PC-3 (cell line): ENCODE results near the gene TMEM107. TPM values are rescaled to one million over a fixed set of nuclear protein-coding genes. Genes with fewer than 3 reads are reported as not detected.

Experiments
- ATAC-seq: fragments of 200-7000 bp; cut with Tn5 transposase; 2 replicates; pipeline ENCODE4 v1.9.1; 2020; ENCODE audit warnings: mild to moderate bottlenecking, moderate library complexity
- BruUV-seq: library from RNA; stranded (reverse); fragments of 400-500 nt; replicated peaks from 2 replicates; lab custom pipeline; 2021; lab: Mats Ljungman, UMichigan
- CTCF ChIA-PET: fragments of 300-600 bp; sonication (Branson Sonifier 250); formaldehyde crosslinking; loops from one replicate; lab custom pipeline; 2022; ENCODE audit warnings: antibody characterized with exemption; lab: Charles Lee
- POLR2A ChIA-PET: fragments of 300-600 bp; sonication (Branson Sonifier 250); formaldehyde crosslinking; loops from one replicate; lab custom pipeline; 2022; ENCODE audit warnings: antibody characterized with exemption; ENCODE audit not compliant: unreplicated experiment; lab: Charles Lee
- DNase-seq: peaks from one replicate; pipeline ENCODE4 v3.0.0-alpha.2; 2015
- H2AFZ ChIP-seq: fragments of 300-600 bp; sonication (generic); 2 replicates; pipeline ENCODE4 v1.6.0; 2016; ENCODE audit warnings: antibody characterized with exemption, low read length
- H3F3A ChIP-seq: fragments of 300-600 bp; sonication (generic); one replicate; pipeline ENCODE4 v1.6.0; 2017; ENCODE audit warnings: antibody characterized with exemption, low read length, control low read depth, mild to moderate bottlenecking; ENCODE audit not compliant: unreplicated experiment
- H3K27ac ChIP-seq: fragments of 300-600 bp; sonication (generic); 2 replicates; pipeline ENCODE4 v1.5.1; 2016; ENCODE audit warnings: mild to moderate bottlenecking, low read length
- H3K27me3 ChIP-seq: fragments of 300-600 bp; sonication (generic); 2 replicates; pipeline ENCODE4 v1.6.1; 2016; ENCODE audit warnings: low read length, mixed read lengths
- H3K36me3 ChIP-seq: fragments of 300-600 bp; sonication (generic); 2 replicates; pipeline ENCODE4 v1.6.1; 2016; ENCODE audit warnings: low read depth, mixed run types, low read length, mixed read lengths
- H3K4me1 ChIP-seq: fragments of 300-600 bp; sonication (generic); 2 replicates; pipeline ENCODE4 v1.5.1; 2016; ENCODE audit warnings: low read length; ENCODE audit not compliant: insufficient read depth
- H3K4me2 ChIP-seq: fragments of 300-600 bp; sonication (generic); 2 replicates; pipeline ENCODE4 v1.6.0; 2016; ENCODE audit warnings: low read length
- H3K4me3 ChIP-seq: fragments of 300-600 bp; sonication (generic); 2 replicates; pipeline ENCODE4 v1.5.1; 2016; ENCODE audit warnings: mild to moderate bottlenecking, low read length, mixed read lengths
- H3K79me2 ChIP-seq: fragments of 300-600 bp; sonication (generic); 2 replicates; pipeline ENCODE4 v1.6.1; 2017; ENCODE audit warnings: low read length, mixed read lengths
- H3K9ac ChIP-seq: fragments of 300-600 bp; sonication (generic); 2 replicates; pipeline ENCODE4 v1.6.0; 2016; ENCODE audit warnings: mild to moderate bottlenecking, low read length
- H3K9me2 ChIP-seq: fragments of 300-600 bp; sonication (generic); replicated peaks from 2 replicates; pipeline ENCODE4 v1.6.1; 2016; ENCODE audit warnings: mixed run types, low read length, mixed read lengths
- H3K9me3 ChIP-seq: fragments of 300-600 bp; sonication (generic); 2 replicates; pipeline ENCODE4 v1.6.1; 2016; ENCODE audit warnings: low read length, mixed read lengths
- H4K20me1 ChIP-seq: fragments of 300-600 bp; sonication (generic); 2 replicates; pipeline ENCODE4 v1.6.1; 2016; ENCODE audit warnings: low read length, mixed read lengths
- CTCF ChIP-seq: fragments of 300-600 bp; sonication (generic); conservative IDR thresholded peaks from 2 replicates; pipeline ENCODE4 v1.5.1; 2017; ENCODE audit warnings: antibody characterized with exemption, low read depth, mild to moderate bottlenecking, low read length
- EZH2 ChIP-seq: fragments of 300-600 bp; sonication (generic); IDR thresholded peaks from one replicate; pipeline ENCODE4 v1.6.1; 2017; ENCODE audit warnings: antibody characterized with exemption, mild to moderate bottlenecking, low read length; ENCODE audit not compliant: unreplicated experiment
- EZH2phosphoT487 ChIP-seq: fragments of 300-600 bp; sonication (generic); IDR thresholded peaks from 2 replicates; pipeline ENCODE4 v1.6.1; 2018; ENCODE audit warnings: mild to moderate bottlenecking, antibody characterized with exemption, low read length, borderline replicate concordance
- intact Hi-C: fragments of 100-400 bp; cut with micrococcal nuclease; formaldehyde crosslinking; loops from 2 replicates; pipeline ENCODE4 v1.9.0; 2023
- microRNA-seq: library from miRNA; unstranded; fragments of <30 nt; microRNA quantifications from one replicate; pipeline ENCODE4 v1.1.0, GENCODE V29; 2020; ENCODE audit not compliant: unreplicated experiment
- total RNA-seq: library from RNA; depleted of rRNA; stranded (reverse); fragments of >200 nt; gene quantifications from 2 replicates; pipeline ENCODE4 v1.2.3, GENCODE V29; 2014; rRNA removed

Gene TMEM107
- total RNA-seq, 1 experiment from 2014 or later: 19.0 TPM

DNA sequence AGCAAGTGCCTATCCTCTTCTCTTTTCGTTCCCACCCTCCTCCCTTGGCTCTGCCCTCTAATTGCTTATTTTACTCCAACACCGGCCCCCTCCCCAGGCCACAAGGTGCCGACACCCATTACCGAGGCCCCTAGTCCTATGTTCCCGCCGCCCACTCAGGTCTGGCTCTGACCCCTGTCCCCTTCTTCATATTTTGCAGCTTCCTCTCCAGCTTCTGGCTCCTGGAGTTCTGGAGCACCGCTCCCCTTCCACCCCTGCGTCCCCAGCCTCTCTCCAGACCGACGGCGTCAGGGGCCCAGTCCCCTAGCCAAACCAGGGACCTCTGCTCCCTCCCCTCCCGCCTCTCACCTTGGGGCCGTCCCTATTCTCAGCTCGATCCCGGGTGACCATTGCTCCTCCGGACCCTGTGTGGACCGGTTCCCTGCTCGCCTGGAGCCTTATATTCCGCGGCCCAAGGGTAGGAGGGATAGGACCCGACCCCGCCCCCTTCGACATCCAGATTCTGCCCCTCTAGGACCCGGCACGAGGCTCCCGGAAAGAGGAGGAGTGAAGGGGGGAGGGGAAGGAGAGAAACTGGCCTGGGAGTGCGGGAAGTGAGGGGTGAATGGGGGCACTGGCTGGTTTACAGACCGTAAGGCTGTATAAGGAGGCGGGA is 52.4 kb downstream of the TMEM107 start, which contains the start of gene HES7:
TSS of gene HES7 (minus strand) at position 412 of the 655 bp plus-strand sequence. CDS start at position 390, 22 bp downstream.
- no peak for ATAC-seq
- Histone ChIP-seq H3K9ac (no peak within 1 kb of the TSS), H3K4me3 (peak within 1 kb of the TSS; percentile 91), H3K9me3 (no peaks in the 10 kb centered on the region), H3K27me3 (no peaks in the 10 kb centered on the region), H3K9me2 (no peaks in the 10 kb centered on the region), H3K4me2 (peak within 1 kb of the TSS; percentile 96), H3F3A (peaks cover 7% of the 10 kb centered on the region), H3K36me3 (no peaks in the 10 kb centered on the region), H2AFZ (peak within 1 kb of the TSS; percentile 82), H3K4me1 (peaks cover 13% of the 10 kb centered on the region; the same call in 1 of the 2 replicates), H3K79me2 (no peaks in the 10 kb centered on the region), H4K20me1 (peaks cover 3% of the 10 kb centered on the region), H3K27ac (no peak within 1 kb of the TSS)
- TF ChIP-seq EZH2 (no peak), CTCF (no peak), EZH2phosphoT487 (no peak)
- no TSS peak for BruUV-seq
- ChIA-PET POLR2A (no interaction called here), CTCF (interaction anchor here (1.1 kb wide), 1 partner anchor 50 kb away, joined by 3 read pairs; no protein-coding TSS in a partner anchor)
- peak; percentile 4 for DNase-seq
- intact Hi-C loops: no loop called here

- intact Hi-C loops: no loop called here
- TF ChIP-seq EZH2phosphoT487 (no peak), CTCF (no peak), EZH2 (no peak)
- ATAC-seq (no peak), DNase-seq (peak; percentile 16)
- no peaks in the 10 kb centered on the region for H3K79me2 ChIP-seq
- H3K4me3 ChIP-seq: peak overlapping the region; percentile 91
- H4K20me1 ChIP-seq: peaks cover 3% of the 10 kb centered on the region
- H3K4me2 ChIP-seq: peak overlapping the region; percentile 96
- POLR2A ChIA-PET: no interaction called here
- no peaks in the 10 kb centered on the region for H3K9me2 ChIP-seq
- no peak overlapping the region for H3K9ac ChIP-seq
- no peak overlapping the region for H3K27ac ChIP-seq
- peaks cover 7% of the 10 kb centered on the region for H3F3A ChIP-seq
- H2AFZ ChIP-seq: peak overlapping the region; percentile 82
- no peaks in the 10 kb centered on the region for H3K27me3 ChIP-seq
- CTCF ChIA-PET: no interaction called here
- peaks cover 13% of the 10 kb centered on the region; the same call in 1 of the 2 replicates for H3K4me1 ChIP-seq
- no peaks in the 10 kb centered on the region for H3K9me3 ChIP-seq
- no TSS peak for BruUV-seq
- H3K36me3 ChIP-seq: no peaks in the 10 kb centered on the region
Measured at GRCh38 chr17:8122924-8123694, 53.1 kb downstream of the TMEM107 start.

Small RNA genes lying within 50 kb of the gene (microRNA-seq; reads per million reads assigned to microRNA genes)
- gene MIR4521 (44.1 reads per million, percentile 55 among the genes with 10 or more reads in this experiment), gene MIR6883 (not detected)

Other genes starting within 250 kb of the TMEM107 start
- 0.26 and 0.75 TPM in 2 replicates for gene KCNAB3, start 246.5 kb downstream of the TMEM107 start, total RNA-seq
- gene TRAPPC1, start 244.4 kb downstream of the TMEM107 start, total RNA-seq: 26.4 and 30.5 TPM in 2 replicates
- 27.5 and 40.5 TPM in 2 replicates for gene CNTROB, start 244.2 kb downstream of the TMEM107 start, total RNA-seq
- gene GUCY2D, start 173.8 kb downstream of the TMEM107 start, total RNA-seq: 0.12 TPM in 1 of 2 replicates, not detected in the other
- not detected in 2 replicates for gene ALOX15B, start 137.3 kb downstream of the TMEM107 start, total RNA-seq
- 0.55 and 1.2 TPM in 2 replicates for gene ALOX12B, start 88.7 kb downstream of the TMEM107 start, total RNA-seq
- 1.4 and 3.6 TPM in 2 replicates for gene ALOXE3, start 57.9 kb downstream of the TMEM107 start, total RNA-seq
- 2.9 TPM in 1 of 2 replicates, not detected in the other for gene HES7, start 52.3 kb downstream of the TMEM107 start, total RNA-seq
- 25.0 and 47.2 TPM in 2 replicates for gene PER1, start 24.0 kb downstream of the TMEM107 start, total RNA-seq
- gene VAMP2, start 13.4 kb downstream of the TMEM107 start, total RNA-seq: 5.0 and 18.0 TPM in 2 replicates
- gene BORCS6, start 13.8 kb upstream of the TMEM107 start, total RNA-seq: 5.9 and 7.3 TPM in 2 replicates
- gene AURKB, start 34.2 kb upstream of the TMEM107 start, total RNA-seq: 72.3 and 82.9 TPM in 2 replicates
- 7.8 and 8.4 TPM in 2 replicates for gene CTC1, start 71.7 kb upstream of the TMEM107 start, total RNA-seq
- gene PFAS, start 72.9 kb upstream of the TMEM107 start, total RNA-seq: 29.0 and 59.6 TPM in 2 replicates
- 18.0 and 22.8 TPM in 2 replicates for gene RANGRF, start 112.3 kb upstream of the TMEM107 start, total RNA-seq
- 1.6 and 2.3 TPM in 2 replicates for gene SLC25A35, start 119.0 kb upstream of the TMEM107 start, total RNA-seq
- not detected in 2 replicates for gene ARHGEF15, start 133.9 kb upstream of the TMEM107 start, total RNA-seq
- gene ODF4, start 163.5 kb upstream of the TMEM107 start, total RNA-seq: not detected in 2 replicates
- 1,030 and 1,369 TPM in 2 replicates for gene RPL26, start 206.8 kb upstream of the TMEM107 start, total RNA-seq
- gene RNF222, start 221.4 kb upstream of the TMEM107 start, total RNA-seq: 0.07 TPM in 1 of 2 replicates, not detected in the other